ENCODE data around the gene FAM107A. TPM values are rescaled to one million over a fixed set of nuclear protein-coding genes. Genes with fewer than 3 reads are reported as not detected.

The FAM107A gene
- total RNA-seq, 2 donors from 2014 or later: 76.5 to 80.7 TPM

DNA sequence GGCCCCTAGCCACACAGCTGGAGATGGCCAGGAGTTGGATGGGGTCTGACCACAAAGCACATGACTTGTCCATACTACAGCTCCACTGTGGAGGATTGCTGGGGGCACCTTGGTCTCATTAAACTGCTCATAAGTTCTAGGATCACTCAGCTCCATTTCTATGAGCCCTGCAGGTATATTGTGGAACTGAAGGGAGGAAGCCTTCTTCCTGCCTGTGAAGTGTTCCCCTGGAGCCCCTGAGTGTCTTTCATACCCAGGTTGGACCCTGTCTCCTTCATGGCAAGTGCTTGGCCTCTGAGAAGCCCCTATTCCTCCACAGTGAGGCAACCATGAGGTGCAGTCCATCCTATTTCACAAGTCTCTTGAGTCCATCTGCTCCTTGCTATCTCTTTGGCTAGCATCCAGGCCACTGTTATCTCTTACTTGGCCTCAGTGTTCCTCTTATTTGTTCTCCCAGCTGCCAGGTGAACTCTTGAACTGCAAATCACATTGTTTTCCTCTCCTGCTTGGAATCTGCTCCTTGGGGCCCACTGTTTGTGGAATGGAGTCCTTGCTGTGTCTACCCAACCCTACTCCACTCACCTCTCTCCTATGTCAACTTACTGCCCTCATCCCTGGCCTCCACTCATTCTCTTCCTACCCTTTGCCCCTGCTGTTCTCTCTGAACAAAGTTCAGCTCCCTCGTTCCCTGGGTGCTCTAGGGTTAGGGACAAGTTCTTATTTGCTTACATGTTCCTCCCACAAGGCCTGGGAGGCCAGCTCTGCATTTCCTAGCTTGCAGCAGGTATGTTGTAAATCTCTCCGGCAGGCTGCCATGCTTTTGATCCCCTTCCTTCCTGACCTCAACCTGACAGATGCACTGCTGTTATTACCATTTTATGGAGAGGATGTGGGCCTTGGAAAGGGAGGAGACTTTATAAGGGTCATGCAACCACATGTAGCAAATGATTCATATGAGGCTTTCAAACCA lies 41.4 kb downstream of the FAM107A start:
- peaks cover 21% of the 10 kb centered on the region for H3K36me3 ChIP-seq
- peak; percentile 59 for DNase-seq (ENCODE audit: low spot score)
- no peaks in the 10 kb centered on the region for H3K27me3 ChIP-seq
- peak overlapping the region; percentile 80 to 84 for H3K27ac ChIP-seq
- H3K9me3 ChIP-seq: no peaks in the 10 kb centered on the region
- H3K4me1 ChIP-seq: peaks cover 0 to 35% of the 10 kb centered on the region in 2 donors
- TF ChIP-seq, protein P1, sequence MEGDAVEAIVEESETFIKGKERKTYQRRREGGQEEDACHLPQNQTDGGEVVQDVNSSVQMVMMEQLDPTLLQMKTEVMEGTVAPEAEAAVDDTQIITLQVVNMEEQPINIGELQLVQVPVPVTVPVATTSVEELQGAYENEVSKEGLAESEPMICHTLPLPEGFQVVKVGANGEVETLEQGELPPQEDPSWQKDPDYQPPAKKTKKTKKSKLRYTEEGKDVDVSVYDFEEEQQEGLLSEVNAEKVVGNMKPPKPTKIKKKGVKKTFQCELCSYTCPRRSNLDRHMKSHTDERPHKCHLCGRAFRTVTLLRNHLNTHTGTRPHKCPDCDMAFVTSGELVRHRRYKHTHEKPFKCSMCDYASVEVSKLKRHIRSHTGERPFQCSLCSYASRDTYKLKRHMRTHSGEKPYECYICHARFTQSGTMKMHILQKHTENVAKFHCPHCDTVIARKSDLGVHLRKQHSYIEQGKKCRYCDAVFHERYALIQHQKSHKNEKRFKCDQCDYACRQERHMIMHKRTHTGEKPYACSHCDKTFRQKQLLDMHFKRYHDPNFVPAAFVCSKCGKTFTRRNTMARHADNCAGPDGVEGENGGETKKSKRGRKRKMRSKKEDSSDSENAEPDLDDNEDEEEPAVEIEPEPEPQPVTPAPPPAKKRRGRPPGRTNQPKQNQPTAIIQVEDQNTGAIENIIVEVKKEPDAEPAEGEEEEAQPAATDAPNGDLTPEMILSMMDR (IDR thresholded peaks at IDR 0.05): no peak
- H3K4me3 ChIP-seq: peak overlapping the region; percentile 33 to 47

DNA sequence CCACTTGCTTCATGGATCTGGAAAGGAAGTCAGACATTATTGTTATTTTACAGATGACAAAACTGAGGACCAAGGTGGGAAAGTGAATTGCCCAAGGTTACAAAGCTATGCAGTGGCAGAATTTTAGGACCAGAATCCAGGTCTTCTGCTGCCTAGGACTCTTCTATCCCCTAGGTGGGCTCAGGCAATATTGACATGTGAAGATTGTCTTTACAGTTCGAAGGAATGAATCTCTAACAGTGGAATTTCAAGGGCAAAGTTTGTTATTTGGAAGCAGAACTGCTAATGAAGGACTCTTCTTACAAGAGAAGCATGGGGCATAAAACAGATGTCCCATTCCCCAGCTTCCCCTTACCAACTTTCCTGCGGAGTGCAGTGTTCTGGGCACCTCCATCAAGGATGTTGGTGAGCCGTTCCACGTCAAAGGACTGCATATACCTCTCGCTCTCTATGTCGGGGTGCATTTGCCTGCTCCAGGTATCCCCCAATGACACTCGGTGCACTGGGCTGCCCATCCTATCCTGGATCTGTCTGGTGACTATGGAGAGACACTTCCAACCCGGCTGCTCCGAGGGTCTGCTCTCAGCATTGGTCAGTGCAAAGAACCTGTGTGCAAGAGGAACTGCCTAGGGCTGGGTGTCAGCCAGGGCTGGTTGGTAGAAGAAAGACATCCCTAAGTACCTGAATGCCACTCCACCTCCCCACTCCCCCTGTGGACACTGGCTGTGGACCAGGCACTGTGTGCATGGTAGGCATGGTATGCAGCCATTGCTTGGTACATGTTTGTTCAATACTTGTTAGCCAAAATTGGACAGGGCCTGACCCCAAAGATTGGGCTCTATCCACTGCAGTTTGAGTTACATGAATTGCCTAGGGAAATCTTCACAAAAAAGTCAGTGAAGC lies 42.3 kb downstream of the FAM107A start:
- Histone ChIP-seq H3K4me3 (no peak overlapping the region), H3K36me3 (peaks cover 31% of the 10 kb centered on the region), H3K27ac (no peak overlapping the region), H3K9me3 (no peaks in the 10 kb centered on the region), H3K27me3 (no peaks in the 10 kb centered on the region), H3K4me1 (peaks cover 0 to 35% of the 10 kb centered on the region in 2 donors)
- peak; percentile 53 for DNase-seq (ENCODE audit: low spot score)
- TF ChIP-seq, protein P1 (IDR thresholded peaks at IDR 0.05): no peak

DNA sequence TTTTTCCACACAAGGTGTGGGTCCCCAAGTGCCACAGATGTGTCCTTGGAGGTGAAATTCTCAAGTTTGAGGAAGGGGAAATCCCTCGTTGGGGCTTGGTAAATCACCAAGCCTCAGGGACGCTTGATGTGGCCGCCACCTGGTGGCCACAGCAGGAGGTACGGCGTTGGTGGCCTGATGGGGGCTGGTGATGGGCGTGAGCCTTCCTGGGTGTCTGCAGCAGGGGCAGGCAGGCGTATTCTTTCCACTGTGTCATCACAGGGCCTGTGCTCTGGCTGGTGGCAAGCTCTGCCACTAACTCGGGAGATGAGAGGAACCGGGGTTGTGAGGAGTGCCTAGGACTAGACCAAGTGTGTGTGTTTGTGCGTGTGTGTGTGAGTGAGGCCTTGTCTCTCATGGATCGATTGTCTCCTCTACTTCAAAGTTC lies 44.4 kb downstream of the FAM107A start:
- DNase-seq (ENCODE audit: low spot score): peak; percentile 76
- Histone ChIP-seq H3K4me3 (no peak overlapping the region), H3K27me3 (no peaks in the 10 kb centered on the region), H3K27ac (no peak overlapping the region), H3K4me1 (peaks cover 0 to 44% of the 10 kb centered on the region in 2 donors), H3K36me3 (peaks cover 33% of the 10 kb centered on the region), H3K9me3 (no peaks in the 10 kb centered on the region)
- TF ChIP-seq, protein P1 (IDR thresholded peaks at IDR 0.05): peak; percentile 86 to 94

DNA sequence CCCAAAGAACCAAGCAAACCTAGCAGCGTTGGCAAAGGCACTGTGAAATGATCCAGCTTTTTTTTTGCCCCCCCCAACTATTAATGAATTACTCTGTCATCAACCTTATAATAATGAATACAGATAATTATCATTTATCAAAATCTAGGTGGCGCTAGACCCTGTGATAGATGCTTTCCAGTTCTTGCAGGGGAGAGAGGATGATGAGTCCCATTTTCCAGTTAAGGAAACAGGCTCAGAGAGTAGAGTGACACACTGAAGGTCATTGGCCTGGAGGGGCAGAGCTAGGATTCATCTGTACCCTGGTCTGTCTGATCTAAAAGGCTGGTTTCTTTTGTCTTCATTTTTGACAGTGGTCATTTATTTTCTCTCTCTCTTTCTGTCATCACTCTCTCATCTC lies 45.2 kb downstream of the FAM107A start:
- TF ChIP-seq, protein P1 (IDR thresholded peaks at IDR 0.05): no peak
- peaks cover 33% of the 10 kb centered on the region for H3K36me3 ChIP-seq

DNA sequence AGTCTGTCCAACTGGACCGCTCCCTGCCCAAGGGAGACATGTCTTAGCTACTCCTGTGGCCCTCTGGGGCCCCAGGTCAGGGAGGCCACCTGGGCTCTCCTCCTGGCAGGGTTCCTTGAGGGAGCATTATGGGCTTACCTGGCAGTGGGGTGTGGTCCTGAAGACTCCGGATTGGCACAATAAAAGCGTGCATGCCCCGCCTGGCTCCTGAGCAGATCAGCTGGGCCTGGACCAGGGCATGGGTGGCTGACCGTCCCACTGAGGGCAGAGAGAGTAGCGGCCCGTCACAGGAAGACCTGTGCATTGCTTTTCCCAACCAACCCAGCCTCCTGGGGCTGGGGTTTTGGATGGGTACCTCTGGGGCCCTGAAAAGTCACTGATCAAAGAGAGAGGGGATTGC lies 45.6 kb downstream of the FAM107A start:
- H3K4me1 ChIP-seq: peaks cover 0 to 31% of the 10 kb centered on the region in 2 donors
- no peak overlapping the region for H3K27ac ChIP-seq
- TF ChIP-seq, protein P1 (IDR thresholded peaks at IDR 0.05): no peak
- no peaks in the 10 kb centered on the region for H3K27me3 ChIP-seq
- DNase-seq (ENCODE audit: low spot score): peak; percentile 21
- H3K36me3 ChIP-seq: peaks cover 35% of the 10 kb centered on the region
- H3K4me3 ChIP-seq: no peak overlapping the region
- H3K9me3 ChIP-seq: no peaks in the 10 kb centered on the region

More for the DNA sequence above, 45.2 kb downstream of the FAM107A start:
- no peaks in the 10 kb centered on the region for H3K9me3 ChIP-seq
- no peak overlapping the region for H3K4me3 ChIP-seq
- peaks cover 0 to 35% of the 10 kb centered on the region in 2 donors for H3K4me1 ChIP-seq
- no peak overlapping the region for H3K27ac ChIP-seq
- H3K27me3 ChIP-seq: no peaks in the 10 kb centered on the region
- peak; percentile 1 for DNase-seq (ENCODE audit: low spot score)

All from right atrium auricular region (tissue), 2 donors.